ENCODE data around the gene NHEJ1. TPM values are rescaled to one million over a fixed set of nuclear protein-coding genes. Genes with fewer than 3 reads are reported as not detected.

NHEJ1 gene
- total and polyA plus RNA-seq, 11 donors, result 3.7 to 17.0 (median 8.0) TPM

GRCh38 chr2:219163156-219163555, 2.5 kb upstream of the NHEJ1 start:
- intact Hi-C loops (cut with DNase I), result loop anchor here in 6 of 10 donors (5.0 to 10.0 kb wide), 3 partner anchors 44 to 222 kb away; partner anchors contain the start of genes DNPEP (in 3 of the 6) and ZFAND2B (in 3 of the 6)
- DNase-seq, result no peak
- Histone ChIP-seq H3K36me3 (no peaks in the 10 kb centered on the region), H3K4me1 (peaks cover 0 to 15% (median 10%) of the 10 kb centered on the region in 12 donors), H3K27ac (no peak overlapping the region), H3K4me3 (no peak overlapping the region), H3K9me3 (no peaks in the 10 kb centered on the region), H3K27me3 (no peaks in the 10 kb centered on the region)
- TF ChIP-seq, protein P1, sequence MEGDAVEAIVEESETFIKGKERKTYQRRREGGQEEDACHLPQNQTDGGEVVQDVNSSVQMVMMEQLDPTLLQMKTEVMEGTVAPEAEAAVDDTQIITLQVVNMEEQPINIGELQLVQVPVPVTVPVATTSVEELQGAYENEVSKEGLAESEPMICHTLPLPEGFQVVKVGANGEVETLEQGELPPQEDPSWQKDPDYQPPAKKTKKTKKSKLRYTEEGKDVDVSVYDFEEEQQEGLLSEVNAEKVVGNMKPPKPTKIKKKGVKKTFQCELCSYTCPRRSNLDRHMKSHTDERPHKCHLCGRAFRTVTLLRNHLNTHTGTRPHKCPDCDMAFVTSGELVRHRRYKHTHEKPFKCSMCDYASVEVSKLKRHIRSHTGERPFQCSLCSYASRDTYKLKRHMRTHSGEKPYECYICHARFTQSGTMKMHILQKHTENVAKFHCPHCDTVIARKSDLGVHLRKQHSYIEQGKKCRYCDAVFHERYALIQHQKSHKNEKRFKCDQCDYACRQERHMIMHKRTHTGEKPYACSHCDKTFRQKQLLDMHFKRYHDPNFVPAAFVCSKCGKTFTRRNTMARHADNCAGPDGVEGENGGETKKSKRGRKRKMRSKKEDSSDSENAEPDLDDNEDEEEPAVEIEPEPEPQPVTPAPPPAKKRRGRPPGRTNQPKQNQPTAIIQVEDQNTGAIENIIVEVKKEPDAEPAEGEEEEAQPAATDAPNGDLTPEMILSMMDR (IDR thresholded peaks at IDR 0.05), result no peak
- TF ChIP-seq POLR2A (IDR thresholded peaks at IDR 0.05), result no peak
- 92 to 97% (median 95%) methylated on average over 6 of the region's 6 CpGs for WGBS, 4 donors
- ATAC-seq, result no peak

DNA sequence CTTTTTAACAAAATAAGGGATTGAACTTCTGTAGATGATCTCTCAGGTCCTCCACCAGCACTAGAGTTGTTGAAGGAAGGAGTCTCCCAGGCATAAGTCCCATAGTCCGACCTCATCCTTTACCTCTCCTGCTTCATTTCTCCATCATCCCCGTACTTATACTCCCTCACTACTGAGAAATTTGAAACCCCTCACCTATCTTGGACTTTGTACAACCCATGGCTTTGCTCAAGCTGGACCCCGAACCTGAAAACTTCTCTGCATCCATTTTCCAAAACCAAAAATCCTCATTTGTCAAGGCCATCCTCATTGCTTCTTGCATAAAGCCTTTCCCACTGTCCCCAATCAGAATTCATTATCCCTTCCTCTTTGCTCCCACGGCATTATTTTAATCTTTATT, 482 bp upstream of the NHEJ1 start:
- H3K27ac ChIP-seq, result peak overlapping the region in 11 of 12 donors; percentile 88 to 99 (median 95)
- ATAC-seq (no peak), DNase-seq (no peak)
- no peaks in the 10 kb centered on the region for H3K27me3 ChIP-seq
- peaks cover 0 to 15% (median 10%) of the 10 kb centered on the region in 12 donors for H3K4me1 ChIP-seq
- TF ChIP-seq POLR2A (IDR thresholded peaks at IDR 0.05), result no peak
- TF ChIP-seq, protein P1 (IDR thresholded peaks at IDR 0.05), result no peak
- H3K9me3 ChIP-seq, result no peaks in the 10 kb centered on the region
- intact Hi-C loops (cut with DNase I), result loop anchor here in 8 of 10 donors (2.0 to 10.0 kb wide), 7 partner anchors 16 to 224 kb away; partner anchors contain the start of genes ZFAND2B (in 4 of the 8), DNPEP (in 3 of the 8) and CNPPD1 (in 1 of the 8)
- peak overlapping the region in 11 of 12 donors; percentile 42 to 88 (median 69) for H3K4me3 ChIP-seq
- peaks cover 0 to 16% (median 15%) of the 10 kb centered on the region in 9 donors for H3K36me3 ChIP-seq
- 67 to 76% (median 72%) methylated on average over 4 of the region's 4 CpGs for WGBS, 4 donors

GRCh38 chr2:219159771-219160185, 837 bp downstream of the NHEJ1 start:
- Histone ChIP-seq H3K27ac (peak overlapping the region; percentile 88 to 99 (median 95)), H3K9me3 (no peaks in the 10 kb centered on the region)

GRCh38 chr2:219158586-219158985, 2.0 kb downstream of the NHEJ1 start:
- Histone ChIP-seq H3K9me3 (no peaks in the 10 kb centered on the region), H3K4me3 (no peak overlapping the region), H3K4me1 (peaks cover 0 to 15% (median 10%) of the 10 kb centered on the region in 12 donors), H3K27ac (no peak overlapping the region), H3K27me3 (no peaks in the 10 kb centered on the region), H3K36me3 (peaks cover 0 to 37% (median 32%) of the 10 kb centered on the region in 9 donors)
- TF ChIP-seq, protein P1 (IDR thresholded peaks at IDR 0.05), result no peak
- intact Hi-C loops (cut with DNase I), result loop anchor here in 7 of 10 donors (5.0 to 10.0 kb wide), 7 partner anchors 86 to 304 kb away; partner anchors contain the start of genes CRYBA2 (in 3 of the 7) and WNT6 (in 1 of the 7)
- DNase-seq, result no peak
- ATAC-seq, result no peak
- WGBS, 4 donors, result 85 to 92% (median 89%) methylated on average over 3 of the region's 3 CpGs

More at GRCh38 chr2:219159771-219160185, 837 bp downstream of the NHEJ1 start:
- WGBS, 4 donors, result 7 to 12% (median 11%) methylated on average over 18 of the region's 18 CpGs
- intact Hi-C loops (cut with DNase I), result loop anchor here (1.0 to 10.0 kb wide), 19 partner anchors 12 to 305 kb away; partner anchors contain the start of genes ZFAND2B (in 4 of the 10), CRYBA2 (in 3 of the 10), DNPEP (in 3 of the 10) and CNPPD1 (in 1 of the 10)
- Histone ChIP-seq H3K4me3 (peak overlapping the region; percentile 42 to 88 (median 68)), H3K27me3 (no peaks in the 10 kb centered on the region), H3K36me3 (peaks cover 0 to 26% (median 22%) of the 10 kb centered on the region in 9 donors), H3K4me1 (peaks cover 0 to 15% (median 10%) of the 10 kb centered on the region in 12 donors)
- DNase-seq, result no peak
- ATAC-seq, result no peak
- TF ChIP-seq, protein P1 (IDR thresholded peaks at IDR 0.05), result no peak
- TF ChIP-seq POLR2A (IDR thresholded peaks at IDR 0.05), result no peak

Measured in heart left ventricle (tissue), 16 donors.